ENCODE data around the gene INF2. TPM values are rescaled to one million over a fixed set of nuclear protein-coding genes. Genes with fewer than 3 reads are reported as not detected.
A peak's percentile ranks its signal among the peaks of the same experiment; 100 is the strongest.

INF2 gene
- total RNA-seq, 4 donors from 2014 or later = 50.9 to 104 (median 87.5) TPM

DNA sequence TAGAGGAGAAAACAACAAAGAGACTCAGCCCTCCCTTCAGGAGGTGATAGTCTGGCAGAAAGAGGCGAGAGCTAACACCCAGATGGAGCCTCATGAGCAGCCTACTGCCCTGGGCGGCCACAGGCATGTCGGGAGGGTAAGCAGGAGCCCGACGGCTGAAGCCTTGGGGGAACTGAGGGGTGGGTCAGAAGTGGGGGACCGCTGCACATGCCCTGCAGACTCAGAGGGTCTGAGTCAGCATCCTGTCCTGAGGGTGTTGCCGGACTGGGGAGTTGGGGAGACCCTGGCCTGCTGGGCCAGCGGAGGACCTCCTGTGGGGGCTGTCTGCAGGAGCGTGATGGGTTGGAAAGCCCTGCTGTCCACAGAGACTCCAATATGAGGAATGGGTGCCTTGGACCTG is 15.9 kb upstream of the INF2 start:
- ATAC-seq (ENCODE audit: low FRiP score) (no peak), DNase-seq (ENCODE audit: low spot score) (no peak)
- TF ChIP-seq, protein P1, sequence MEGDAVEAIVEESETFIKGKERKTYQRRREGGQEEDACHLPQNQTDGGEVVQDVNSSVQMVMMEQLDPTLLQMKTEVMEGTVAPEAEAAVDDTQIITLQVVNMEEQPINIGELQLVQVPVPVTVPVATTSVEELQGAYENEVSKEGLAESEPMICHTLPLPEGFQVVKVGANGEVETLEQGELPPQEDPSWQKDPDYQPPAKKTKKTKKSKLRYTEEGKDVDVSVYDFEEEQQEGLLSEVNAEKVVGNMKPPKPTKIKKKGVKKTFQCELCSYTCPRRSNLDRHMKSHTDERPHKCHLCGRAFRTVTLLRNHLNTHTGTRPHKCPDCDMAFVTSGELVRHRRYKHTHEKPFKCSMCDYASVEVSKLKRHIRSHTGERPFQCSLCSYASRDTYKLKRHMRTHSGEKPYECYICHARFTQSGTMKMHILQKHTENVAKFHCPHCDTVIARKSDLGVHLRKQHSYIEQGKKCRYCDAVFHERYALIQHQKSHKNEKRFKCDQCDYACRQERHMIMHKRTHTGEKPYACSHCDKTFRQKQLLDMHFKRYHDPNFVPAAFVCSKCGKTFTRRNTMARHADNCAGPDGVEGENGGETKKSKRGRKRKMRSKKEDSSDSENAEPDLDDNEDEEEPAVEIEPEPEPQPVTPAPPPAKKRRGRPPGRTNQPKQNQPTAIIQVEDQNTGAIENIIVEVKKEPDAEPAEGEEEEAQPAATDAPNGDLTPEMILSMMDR (IDR thresholded peaks at IDR 0.05) = no peak

DNA sequence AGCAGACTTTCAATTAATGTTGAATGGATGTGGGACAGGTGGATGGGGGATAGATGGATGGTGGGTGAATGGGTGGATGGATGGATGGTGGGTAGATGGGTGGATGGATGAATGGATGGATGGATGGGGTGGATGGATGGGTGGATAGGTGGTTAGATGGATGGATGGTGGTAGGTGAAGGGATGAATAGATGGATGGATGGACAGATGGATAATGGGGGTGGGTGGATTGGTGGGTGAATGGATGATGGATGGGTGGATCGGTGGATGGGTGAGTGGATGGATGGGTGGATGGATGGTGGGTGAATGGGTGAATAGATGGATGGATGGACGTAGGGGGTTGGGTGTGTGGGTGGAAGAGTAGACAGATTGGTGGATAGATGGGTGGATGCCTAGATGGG is 14.0 kb upstream of the INF2 start:
- TF ChIP-seq, protein P1 (IDR thresholded peaks at IDR 0.05) = no peak
- DNase-seq (ENCODE audit: low spot score) (no peak), ATAC-seq (ENCODE audit: low FRiP score) (no peak)

DNA sequence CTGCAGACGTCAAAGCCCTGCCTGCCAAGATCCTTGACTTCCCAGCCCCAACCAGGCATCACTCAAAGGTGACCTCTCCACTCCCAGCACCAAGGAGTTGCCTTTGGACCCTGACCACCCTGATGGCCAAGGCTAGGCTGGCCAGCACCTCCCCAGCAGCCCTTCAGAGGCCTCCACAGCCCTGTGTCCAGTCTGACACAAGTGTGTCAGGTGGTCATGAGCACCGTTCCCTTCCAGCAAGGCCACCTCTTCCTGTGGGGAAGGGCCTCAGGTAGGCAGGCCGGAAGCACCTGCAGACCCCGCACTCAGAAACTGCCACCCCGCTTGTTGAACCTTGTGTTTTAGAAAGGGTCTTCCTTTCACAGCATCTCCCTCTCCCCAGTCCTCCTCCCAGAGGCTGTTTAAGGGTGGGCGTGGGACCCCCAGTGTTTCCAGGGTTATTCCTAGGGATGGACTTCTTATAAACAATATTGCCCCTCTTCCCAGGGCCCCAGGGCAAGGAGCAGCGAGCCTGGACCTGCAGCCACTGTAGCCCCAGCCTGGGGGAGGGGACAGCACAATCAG is 13.2 kb upstream of the INF2 start:
- DNase-seq (ENCODE audit: low spot score) = no peak
- TF ChIP-seq, protein P1 (IDR thresholded peaks at IDR 0.05) = no peak

DNA sequence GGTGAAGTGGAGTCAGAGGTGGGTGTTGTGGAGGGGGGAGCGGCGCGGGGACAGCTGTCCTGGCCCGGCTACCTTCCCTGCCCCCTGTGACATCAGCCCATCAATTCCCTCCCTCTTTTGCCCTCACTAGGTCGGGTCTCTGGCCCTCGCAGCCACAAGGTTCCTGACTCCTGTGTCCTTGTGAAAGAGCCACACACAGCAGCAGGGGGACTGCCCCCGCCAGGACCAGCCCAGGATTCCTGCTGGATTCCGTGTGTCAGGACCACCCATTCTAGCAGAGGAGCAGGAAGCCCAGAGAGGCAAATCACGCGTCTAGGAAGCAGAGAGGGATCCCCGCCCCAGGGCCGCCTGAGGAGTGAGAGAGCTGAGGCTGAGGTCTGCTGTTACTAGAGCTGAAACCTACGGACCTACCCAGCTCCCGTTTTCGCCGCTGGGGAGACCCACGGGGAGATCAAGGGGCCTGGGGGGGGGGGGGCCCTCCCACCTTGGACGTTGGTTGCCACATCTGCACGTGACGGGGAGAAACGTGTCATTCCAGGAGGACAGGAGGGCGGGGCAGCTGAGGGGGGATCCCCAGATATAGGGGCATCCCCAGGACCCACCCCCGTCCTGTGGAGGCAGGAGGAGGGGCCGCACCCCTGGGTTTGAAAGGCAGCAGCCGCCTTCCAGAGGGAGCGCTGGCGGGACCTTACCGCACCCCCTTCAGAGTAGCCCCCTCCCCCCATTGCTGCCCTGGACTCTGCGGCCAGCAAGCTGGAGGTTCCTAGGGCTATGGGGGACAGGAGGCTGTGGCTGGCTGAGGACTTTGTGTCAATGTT is 12.5 kb upstream of the INF2 start:
- DNase-seq (ENCODE audit: low spot score) (no peak), ATAC-seq (ENCODE audit: low FRiP score) (no peak)
- TF ChIP-seq, protein P1 (IDR thresholded peaks at IDR 0.05) = no peak

More for the DNA sequence above, 13.2 kb upstream of the INF2 start:
- no peak for ATAC-seq (ENCODE audit: low FRiP score)

DNA sequence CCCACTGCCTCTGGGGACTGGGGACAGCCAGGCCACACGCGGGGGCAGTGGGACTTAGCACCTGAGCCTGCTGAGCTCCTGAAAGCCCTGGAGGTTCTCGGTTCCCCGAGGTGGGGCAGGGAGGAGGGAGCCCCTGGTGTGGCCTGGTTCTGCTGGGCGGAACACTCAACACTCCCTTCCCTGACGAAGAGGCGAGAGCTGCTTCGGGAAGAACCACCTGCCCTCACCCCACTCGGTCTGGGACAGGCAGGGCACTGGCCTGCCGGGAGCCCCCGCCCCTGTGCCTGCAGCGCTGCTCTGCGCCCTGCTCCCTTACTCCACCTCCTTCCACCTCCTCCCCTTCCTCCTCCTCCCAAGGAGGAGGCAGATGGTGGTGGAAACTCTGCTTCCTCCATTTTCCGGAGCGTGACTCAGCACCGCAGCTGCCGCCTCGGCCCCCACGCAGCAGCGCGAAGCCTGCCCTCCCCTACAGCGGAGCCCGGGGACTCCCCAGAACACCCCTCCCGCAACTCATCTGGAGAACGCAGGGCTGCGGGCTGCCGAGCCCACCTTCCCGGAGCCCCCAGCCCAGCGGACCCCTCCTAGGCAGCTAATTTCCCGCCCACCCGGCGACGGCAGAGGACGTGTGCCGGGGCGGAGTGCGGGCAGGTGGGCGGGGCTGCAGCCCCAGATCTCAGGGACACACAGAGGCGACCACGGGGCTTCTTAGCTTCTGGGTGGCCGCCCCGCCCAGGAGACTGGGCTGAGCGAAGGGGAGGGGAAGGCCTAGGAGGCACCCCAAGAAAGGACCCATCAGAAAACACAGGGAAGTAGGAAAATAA is 11.7 kb upstream of the INF2 start:
- DNase-seq (ENCODE audit: low spot score) = no peak
- peak; percentile 62 for ATAC-seq (ENCODE audit: low FRiP score)
- TF ChIP-seq, protein P1 (IDR thresholded peaks at IDR 0.05) = no peak

DNA sequence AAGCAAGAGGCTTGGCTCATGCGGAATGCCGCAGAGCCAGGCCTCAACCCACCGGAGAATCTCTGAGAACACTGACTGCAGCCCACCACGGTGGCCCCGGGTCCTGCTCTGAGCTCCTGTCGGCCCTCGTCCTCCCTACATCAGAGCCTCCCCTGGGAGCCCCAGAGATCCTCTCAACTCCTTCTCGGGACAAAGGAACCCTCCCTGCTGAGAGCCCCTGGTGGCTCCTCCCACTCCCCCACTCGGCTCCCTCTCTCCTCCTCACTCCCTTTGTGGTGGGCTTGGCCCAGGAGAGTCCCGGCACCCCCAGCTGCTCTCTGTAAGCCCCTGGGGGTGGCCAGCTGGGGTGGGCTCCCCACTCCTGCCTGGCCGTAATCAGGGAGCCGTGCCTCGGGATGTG is 11.1 kb upstream of the INF2 start:
- no peak for DNase-seq (ENCODE audit: low spot score)
- no peak for ATAC-seq (ENCODE audit: low FRiP score)
- TF ChIP-seq, protein P1 (IDR thresholded peaks at IDR 0.05) = no peak

All from omental fat pad (tissue), 4 donors.